ENCODE data around the gene SLC5A10. TPM values are rescaled to one million over a fixed set of nuclear protein-coding genes. Genes with fewer than 3 reads are reported as not detected.

SLC5A10 gene
- total RNA-seq, 1 donor from 2014 or later, result not detected

GRCh38 chr17:19016881-19017280 lies 64.9 kb downstream of the SLC5A10 start:
- no peaks in the 10 kb centered on the region for H3K9me3 ChIP-seq
- DNase-seq (peak; percentile 55), ATAC-seq (no peak)
- H3K4me1 ChIP-seq, result no peaks in the 10 kb centered on the region
- no peak overlapping the region for H3K27ac ChIP-seq
- no peaks in the 10 kb centered on the region for H3K27me3 ChIP-seq
- intact Hi-C loops (cut with DNase I), result no loop called here
- TF ChIP-seq, protein P1, sequence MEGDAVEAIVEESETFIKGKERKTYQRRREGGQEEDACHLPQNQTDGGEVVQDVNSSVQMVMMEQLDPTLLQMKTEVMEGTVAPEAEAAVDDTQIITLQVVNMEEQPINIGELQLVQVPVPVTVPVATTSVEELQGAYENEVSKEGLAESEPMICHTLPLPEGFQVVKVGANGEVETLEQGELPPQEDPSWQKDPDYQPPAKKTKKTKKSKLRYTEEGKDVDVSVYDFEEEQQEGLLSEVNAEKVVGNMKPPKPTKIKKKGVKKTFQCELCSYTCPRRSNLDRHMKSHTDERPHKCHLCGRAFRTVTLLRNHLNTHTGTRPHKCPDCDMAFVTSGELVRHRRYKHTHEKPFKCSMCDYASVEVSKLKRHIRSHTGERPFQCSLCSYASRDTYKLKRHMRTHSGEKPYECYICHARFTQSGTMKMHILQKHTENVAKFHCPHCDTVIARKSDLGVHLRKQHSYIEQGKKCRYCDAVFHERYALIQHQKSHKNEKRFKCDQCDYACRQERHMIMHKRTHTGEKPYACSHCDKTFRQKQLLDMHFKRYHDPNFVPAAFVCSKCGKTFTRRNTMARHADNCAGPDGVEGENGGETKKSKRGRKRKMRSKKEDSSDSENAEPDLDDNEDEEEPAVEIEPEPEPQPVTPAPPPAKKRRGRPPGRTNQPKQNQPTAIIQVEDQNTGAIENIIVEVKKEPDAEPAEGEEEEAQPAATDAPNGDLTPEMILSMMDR (IDR thresholded peaks at IDR 0.05), result no peak
- H3K4me3 ChIP-seq, result no peak overlapping the region
- H3K36me3 ChIP-seq, result no peaks in the 10 kb centered on the region

DNA sequence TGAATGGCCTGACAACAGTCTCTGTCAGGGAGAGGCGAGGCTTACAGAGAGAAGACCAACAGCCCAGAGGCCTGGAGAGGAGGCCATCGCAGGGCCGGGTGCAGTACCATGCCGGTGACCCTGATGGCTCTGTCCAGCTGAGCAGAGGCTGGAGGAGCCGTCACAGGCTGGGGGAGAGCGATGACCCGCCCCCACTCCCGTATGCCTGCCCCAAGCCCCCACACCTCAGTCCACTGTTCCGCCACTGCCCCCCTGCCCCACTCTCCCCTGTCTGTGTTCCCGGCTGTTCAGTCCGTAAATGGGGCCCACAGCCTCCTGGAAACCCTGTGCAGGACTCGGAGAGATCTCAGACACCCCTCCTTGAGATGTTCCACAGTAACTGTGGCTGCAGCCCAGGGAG lies 65.4 kb downstream of the SLC5A10 start:
- no peaks in the 10 kb centered on the region for H3K27me3 ChIP-seq
- TF ChIP-seq, protein P1 (IDR thresholded peaks at IDR 0.05), result no peak
- H3K9me3 ChIP-seq, result no peaks in the 10 kb centered on the region
- ATAC-seq (no peak), DNase-seq (peak; percentile 48)
- H3K4me1 ChIP-seq, result no peaks in the 10 kb centered on the region
- no peak overlapping the region for H3K4me3 ChIP-seq
- intact Hi-C loops (cut with DNase I), result no loop called here
- H3K36me3 ChIP-seq, result no peaks in the 10 kb centered on the region
- no peak overlapping the region for H3K27ac ChIP-seq

DNA sequence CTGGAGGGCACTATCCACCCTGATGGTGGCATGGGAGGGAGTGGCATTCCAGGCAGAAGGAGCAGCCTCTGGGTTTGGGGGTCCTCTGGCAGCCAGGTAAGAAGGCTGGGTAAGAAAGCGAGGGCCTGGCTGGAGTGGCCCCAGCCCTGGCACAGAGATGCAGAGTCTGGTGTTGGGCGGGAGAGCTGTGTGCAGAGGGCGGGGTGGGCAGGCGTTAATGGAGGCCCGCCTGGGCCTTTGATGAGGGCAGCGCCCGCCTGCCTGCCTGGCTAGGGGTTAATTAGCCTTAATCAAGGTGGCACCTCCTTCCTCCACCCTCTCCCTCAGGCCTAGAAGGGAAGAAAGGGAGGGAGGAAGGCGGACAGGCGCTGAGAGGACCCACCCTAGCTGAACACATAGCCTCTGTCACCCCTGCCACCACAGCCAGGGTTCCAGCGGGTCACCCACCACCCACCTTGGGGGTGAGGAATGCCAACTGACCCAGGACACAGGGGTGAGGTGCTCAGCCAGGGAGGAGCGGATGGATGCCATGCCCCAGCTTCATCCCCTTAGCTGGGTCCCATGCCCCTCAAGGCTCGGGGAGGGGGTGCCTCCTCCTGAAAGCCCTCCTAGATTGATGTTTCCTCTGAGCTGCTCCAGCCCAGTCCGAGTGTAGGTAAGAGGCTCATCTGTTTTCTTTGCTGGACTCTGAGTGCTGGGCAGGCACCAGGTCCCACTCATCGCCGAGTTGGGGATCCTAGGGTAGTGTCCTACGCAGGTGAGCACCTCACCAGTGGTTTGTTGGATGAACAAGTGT lies 66.0 kb downstream of the SLC5A10 start:
- H3K27ac ChIP-seq, result no peak overlapping the region
- no peaks in the 10 kb centered on the region for H3K4me1 ChIP-seq
- no peaks in the 10 kb centered on the region for H3K36me3 ChIP-seq
- ATAC-seq (no peak), DNase-seq (peak; percentile 57)
- intact Hi-C loops (cut with DNase I), result no loop called here
- H3K27me3 ChIP-seq, result no peaks in the 10 kb centered on the region
- H3K4me3 ChIP-seq, result no peak overlapping the region
- TF ChIP-seq, protein P1 (IDR thresholded peaks at IDR 0.05), result no peak
- no peaks in the 10 kb centered on the region for H3K9me3 ChIP-seq

- H3K36me3 ChIP-seq, result no peaks in the 10 kb centered on the region
- no peaks in the 10 kb centered on the region for H3K27me3 ChIP-seq
- TF ChIP-seq, protein P1 (IDR thresholded peaks at IDR 0.05), result no peak
- H3K27ac ChIP-seq, result no peak overlapping the region
- no peaks in the 10 kb centered on the region for H3K9me3 ChIP-seq
- intact Hi-C loops (cut with DNase I), result no loop called here
- DNase-seq (peak; percentile 46), ATAC-seq (no peak)
- H3K4me3 ChIP-seq, result no peak overlapping the region
- no peaks in the 10 kb centered on the region for H3K4me1 ChIP-seq
These were observed 66.6 kb downstream of the SLC5A10 start for GRCh38 chr17:19018600-19018950.

GRCh38 chr17:19019041-19019941 lies 67.3 kb downstream of the SLC5A10 start:
- Histone ChIP-seq H3K4me1 (no peaks in the 10 kb centered on the region), H3K9me3 (no peaks in the 10 kb centered on the region), H3K4me3 (no peak overlapping the region), H3K36me3 (no peaks in the 10 kb centered on the region), H3K27ac (no peak overlapping the region), H3K27me3 (no peaks in the 10 kb centered on the region)
- ATAC-seq (no peak), DNase-seq (peak; percentile 61)
- intact Hi-C loops (cut with DNase I), result no loop called here
- TF ChIP-seq, protein P1 (IDR thresholded peaks at IDR 0.05), result no peak
